GM18907 (cell line): ENCODE data around the gene DYNLL1.
"Not testable (repeated sequence)": the region's sequence is repeated elsewhere in the genome, so short reads cannot be mapped to it uniquely, and the experiment has no call there.

ENCODE experiments used
- ATAC-seq: cut with Tn5 transposase; IDR thresholded peaks from one replicate; pipeline ENCODE4 v1.9.1; 2021; ENCODE audit warnings: mild to moderate bottlenecking, moderate library complexity; ENCODE audit not compliant: unreplicated experiment

The DYNLL1 gene

DNA sequence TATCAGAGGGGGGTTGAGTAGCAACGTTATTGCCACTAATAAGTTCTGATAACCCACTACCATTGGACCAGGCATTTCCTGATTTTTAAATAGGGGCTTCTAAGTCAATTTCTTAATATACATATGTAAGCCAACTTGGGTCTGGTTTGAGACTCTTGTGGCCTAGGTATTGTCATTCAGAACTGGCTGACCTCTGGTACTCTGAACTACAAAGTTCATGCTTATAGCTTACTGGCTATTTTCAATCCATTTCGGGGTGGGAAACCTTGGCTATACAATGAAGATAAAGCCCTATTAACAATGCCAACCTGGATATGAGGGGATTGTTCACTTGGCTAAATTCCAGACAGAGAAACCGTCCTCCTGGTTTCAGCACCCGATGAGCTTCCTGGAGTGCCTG lies 8.7 kb downstream of the DYNLL1 start:
- ATAC-seq, result no peak

DNA sequence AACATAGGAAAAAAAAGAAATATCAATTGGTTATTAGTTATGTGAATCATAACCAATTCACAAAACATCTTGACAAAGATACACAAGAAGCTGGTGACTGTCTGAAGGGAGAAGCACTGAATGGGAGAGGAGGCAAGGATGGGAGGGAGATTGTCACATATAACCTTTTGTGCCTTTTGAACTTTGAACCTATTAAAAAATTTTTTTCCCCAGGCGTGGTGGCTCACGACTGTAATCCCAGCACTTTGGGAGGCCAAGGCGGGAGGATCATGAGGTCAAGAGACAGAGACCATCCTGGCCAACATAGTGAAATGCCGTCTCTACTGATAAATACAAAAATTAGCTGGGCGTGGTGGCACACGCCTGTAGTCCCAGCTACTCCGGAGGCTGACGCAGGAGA lies 12.6 kb downstream of the DYNLL1 start:
- ATAC-seq, result no peak

GRCh38 chr12:120514002-120514401 lies 18.1 kb downstream of the DYNLL1 start:
- ATAC-seq, result no peak

- ATAC-seq, result no peak
Measured at GRCh38 chr12:120515496-120515895, 19.6 kb downstream of the DYNLL1 start.

DNA sequence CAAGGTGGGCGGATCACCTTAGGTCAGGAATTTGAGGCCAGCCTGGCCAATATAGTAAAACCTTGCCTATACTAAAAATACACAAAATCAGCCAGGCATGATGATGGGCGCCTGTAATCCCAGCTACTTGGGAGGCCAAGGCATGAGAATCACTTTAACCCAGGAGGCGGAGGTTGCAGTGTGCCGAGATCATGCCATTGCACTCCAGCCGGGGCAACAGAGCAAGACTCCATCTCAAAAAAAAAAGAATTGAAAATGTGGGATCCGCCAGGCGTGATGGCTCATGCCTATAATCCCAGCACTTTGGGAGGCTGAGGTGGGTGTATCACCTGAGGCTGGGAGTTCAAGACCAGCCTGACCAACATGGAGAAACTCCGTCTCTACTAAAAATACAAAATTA lies 23.4 kb downstream of the DYNLL1 start:
- not testable (repeated sequence) for ATAC-seq

DNA sequence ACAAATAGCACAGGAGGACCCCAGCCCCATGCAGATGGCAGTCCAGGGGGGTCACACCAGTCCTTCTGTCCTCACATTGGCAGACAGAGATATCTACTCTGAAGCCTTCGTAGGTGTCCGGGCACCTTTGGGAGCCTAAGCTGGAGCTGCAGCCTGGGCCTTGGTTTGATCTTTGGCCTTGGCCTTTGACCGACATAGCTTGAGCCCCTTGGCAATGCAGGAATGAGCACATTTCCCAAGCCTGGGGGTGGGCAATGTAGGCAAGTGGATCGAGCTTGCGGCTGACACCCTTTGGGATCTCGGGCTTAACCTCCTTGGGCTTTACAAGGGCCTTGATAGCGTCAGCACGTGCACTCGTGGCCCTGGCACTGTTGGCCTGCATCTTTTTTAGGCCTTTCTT lies 26.7 kb downstream of the DYNLL1 start:
- no peak for ATAC-seq

- peak; percentile 86 for ATAC-seq
Measured at GRCh38 chr12:120528861-120529525, 33.1 kb downstream of the DYNLL1 start, which contains the start of gene COQ5. Gene COQ5, minus strand, starts transcription at chr12:120529158. Its CDS starts 17 bp downstream, at chr12:120529141.

GRCh38 chr12:120529641-120530417 lies 33.9 kb downstream of the DYNLL1 start:
- no peak for ATAC-seq

- not testable (repeated sequence) for ATAC-seq
Measured at GRCh38 chr12:120530418-120530761, 34.5 kb downstream of the DYNLL1 start.

DNA sequence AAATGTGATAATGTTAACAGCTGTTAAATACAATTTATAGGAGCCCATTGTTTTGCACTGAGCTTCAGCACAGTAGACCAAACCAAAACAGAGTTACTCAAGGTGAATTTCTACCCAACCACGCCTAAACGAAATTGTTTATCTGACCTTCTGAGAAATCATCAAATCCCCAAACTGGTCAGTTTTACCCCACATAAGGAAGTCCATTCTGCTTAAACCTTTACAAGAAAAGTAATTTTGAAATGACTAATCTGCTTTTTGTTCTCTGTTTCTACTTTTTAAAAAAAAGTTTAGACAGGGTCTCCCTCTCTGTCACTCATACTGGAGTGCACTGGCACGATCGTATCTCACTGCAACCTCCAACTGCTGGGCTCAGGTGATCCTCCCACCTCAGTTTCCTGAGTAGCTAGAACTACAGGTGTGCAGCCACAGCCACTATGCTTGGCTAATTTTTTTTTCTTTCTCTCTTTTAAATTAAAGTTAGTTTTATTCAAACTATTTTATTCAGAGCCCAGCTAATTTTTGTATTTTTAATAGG lies 36.9 kb downstream of the DYNLL1 start:
- ATAC-seq, result no peak

GRCh38 chr12:120534203-120534702 lies 38.3 kb downstream of the DYNLL1 start, which contains the start of gene RNF10:
Gene RNF10, plus strand, starts transcription at chr12:120534356. Its CDS starts 456 bp downstream, at chr12:120534812.
- ATAC-seq, result peak; percentile 72

DNA sequence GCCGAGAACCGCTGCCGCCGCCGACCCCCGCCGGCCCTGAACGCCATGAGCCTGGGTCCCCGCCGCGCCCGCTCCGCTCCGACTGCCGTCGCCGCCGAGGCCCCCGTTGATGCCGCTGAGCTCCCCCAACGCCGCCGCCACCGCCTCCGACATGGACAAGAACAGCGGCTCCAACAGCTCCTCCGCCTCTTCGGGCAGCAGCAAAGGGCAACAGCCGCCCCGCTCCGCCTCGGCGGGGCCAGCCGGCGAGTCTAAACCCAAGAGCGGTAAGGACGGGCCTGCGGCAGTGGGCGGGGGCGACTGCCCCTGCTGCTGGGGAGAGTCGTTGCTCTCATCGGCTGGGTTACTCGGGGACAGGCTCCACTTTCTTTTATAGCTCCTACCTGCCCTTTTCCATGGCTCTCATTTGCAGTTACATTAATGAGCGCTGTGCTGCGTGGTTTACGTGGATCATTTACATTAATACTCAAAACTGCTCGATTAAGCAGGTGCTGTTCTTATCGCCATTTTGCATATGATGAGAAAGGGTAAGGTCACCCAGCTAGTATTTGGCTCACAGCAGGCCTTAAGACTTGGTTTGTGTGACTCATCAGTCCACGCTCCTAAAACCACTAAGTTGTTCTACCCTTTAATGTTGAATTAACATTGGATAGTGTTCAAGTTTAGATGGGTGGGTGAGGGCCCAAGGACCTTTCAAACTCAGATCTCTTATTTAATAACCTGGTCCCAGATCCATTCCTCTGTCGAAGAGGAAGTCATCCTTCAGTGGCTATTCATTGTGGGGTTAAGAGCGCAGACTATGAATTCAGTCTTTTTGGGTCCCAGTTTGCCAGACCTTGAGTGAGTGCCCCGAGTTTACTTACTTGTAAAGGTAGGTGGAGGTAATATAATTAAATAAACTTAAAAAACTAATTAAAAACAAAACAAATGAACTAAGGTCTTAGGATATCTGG lies 39.1 kb downstream of the DYNLL1 start:
- peak; percentile 47 for ATAC-seq

- ATAC-seq, result no peak
Measured at GRCh38 chr12:120536064-120536791, 40.3 kb downstream of the DYNLL1 start.

DNA sequence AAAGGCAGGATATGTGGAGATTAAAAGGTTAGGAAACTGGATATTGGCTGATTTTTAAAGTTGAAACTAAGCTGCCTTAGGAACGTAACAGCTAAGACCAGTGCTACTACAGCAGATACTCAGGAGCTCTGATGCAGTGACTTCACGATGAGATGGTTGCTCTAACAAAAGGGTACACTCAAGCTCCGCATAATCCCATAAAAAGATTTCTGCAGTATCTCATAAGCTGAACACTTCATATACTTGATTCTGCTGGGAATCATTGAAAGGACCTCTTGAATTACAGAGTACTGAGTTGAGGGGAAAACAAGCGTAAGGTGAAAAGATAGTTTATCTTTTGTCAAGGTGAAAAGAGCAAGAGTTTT lies 41.9 kb downstream of the DYNLL1 start:
- no peak for ATAC-seq

DNA sequence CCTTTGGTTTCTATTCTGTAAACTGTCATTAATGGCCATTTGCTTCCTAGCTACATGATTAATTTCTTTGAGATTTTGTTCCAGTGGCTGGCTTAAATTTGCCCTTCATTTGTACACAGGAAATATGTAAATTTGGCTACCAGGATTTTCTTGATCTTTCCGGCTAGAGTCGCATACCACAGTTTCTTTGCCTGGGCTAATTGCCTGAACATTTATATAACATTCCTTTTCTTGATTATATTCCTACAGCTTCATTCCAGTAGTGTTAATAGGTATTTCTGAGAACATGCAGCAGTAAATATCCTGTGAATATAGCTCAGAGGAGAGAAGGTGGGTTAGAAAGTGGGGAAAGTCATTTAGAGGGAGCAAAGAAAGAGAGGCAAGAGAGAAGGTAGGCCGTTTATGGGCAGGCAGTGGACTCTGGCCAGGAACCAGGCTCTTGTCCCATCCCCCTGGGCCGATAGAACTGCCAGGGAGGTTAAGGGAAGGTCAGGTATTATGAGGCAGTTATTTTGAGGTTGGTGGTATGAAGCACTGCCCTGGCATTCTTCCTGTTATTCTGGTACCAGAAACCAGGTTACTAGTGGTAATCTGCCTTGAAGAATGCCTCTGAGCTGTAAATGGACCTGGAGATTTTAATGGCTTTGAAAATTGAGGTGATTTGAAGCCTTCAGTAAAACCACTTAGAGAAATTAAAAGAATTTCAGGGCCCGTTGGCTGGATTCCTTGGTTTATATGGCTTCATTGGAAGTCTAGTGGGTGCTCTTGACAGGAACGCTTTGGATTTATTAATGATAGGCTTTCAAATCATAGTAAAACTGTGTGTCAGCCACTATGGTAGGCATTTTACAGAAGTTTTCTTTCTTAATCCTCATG lies 42.6 kb downstream of the DYNLL1 start:
- no peak for ATAC-seq

DNA sequence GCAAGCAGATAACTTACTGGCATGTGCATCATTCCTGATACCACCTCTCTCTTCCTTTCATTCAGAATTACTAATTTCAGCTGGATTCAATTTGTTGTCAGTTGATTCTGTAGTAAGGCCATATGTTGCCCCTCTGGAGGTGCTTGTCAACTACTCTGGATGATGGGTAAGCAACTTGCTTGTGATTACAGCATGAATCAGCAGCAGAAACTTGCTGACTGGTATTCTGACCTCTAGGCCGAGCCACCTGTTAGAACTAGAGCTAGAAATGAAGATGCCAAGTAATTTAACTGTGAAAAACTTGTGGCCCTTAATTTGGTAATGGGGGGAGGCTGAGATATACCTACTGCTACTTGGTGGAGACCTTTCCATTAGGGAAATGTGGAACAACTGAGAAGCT lies 43.4 kb downstream of the DYNLL1 start:
- no peak for ATAC-seq

DNA sequence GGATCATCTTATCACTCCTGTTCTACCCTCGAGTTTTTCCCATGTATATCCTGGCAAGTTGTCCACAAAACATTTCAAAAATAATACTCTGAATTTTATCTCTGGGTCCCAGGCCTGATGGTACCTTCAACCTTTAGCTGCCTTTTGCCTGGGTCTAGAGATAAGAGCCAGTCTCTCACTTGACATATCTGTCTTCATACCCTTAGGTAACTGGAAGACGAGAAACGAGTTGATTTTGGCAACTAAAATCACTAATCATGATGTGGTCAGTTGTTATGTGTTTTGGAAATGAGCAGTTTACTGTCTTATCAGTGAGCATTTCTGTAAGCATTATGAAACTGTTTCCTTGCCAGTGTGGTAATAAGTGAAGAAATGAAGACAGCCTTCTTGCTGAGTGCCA lies 44.5 kb downstream of the DYNLL1 start:
- no peak for ATAC-seq

- ATAC-seq, result no peak
Measured at GRCh38 chr12:120542166-120542565, 46.3 kb downstream of the DYNLL1 start.

DNA sequence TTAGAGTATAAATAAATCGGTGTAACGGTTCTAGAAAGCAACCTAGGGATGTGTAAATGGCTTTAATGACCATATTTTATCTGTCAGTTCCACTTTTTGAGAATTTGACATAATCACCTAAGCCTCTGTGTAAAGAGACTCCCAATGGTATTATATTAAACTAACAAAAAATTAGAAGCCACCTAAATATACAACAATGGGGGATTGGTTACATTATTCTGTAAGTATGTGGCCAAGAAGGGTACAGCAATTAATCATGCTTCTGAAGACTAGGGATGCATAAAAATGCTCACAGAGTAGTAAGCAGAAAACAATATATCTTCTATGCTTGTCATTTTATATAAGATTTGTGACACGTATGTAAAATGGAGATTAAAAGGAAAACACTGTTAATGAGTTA lies 48.8 kb downstream of the DYNLL1 start:
- ATAC-seq, result no peak
